Activated CD4-positive, alpha-beta T cell treated with anti-CD3 and anti-CD28 coated beads, Interleukin-10, Interleukin-2, amounts not matched to agents 100 ng/mL and 50 ng/mL, durations not matched to agents 16 hours and 8 hours (primary cell): Measurements from ENCODE around the gene AGBL4.
"Not testable (repeated sequence)": the region's sequence is repeated elsewhere in the genome, so short reads cannot be mapped to it uniquely, and the experiment has no call there.

Experiments
- DNase-seq: peaks from one replicate; pipeline ENCODE4 v3.0.0-alpha.2; 2020

AGBL4 gene

DNA sequence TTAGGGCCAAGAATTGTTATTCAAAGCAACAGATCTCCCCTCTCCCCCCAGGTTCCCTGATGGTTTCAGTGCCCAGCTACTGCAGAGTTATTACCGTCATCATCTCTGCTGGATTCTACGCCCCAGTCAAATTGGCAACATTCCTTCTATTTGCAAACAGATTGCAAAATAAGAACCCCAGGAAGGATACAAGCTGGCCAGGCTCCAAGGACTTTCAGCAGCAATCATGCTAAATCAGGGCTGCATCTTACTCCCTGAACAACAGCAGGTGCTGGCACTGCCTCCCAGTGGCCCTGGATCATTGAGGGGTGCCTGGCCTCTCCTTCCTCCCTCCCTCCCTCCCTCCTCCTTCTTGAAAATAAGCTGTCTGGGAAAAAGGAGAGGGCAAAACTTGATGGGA lies 725.5 kb downstream of the AGBL4 start:
- DNase-seq, result no peak

- DNase-seq, result no peak
Measured at GRCh38 chr1:49297783-49298182, 726.0 kb downstream of the AGBL4 start.

- DNase-seq, result no peak
Measured at GRCh38 chr1:49294539-49294938, 729.2 kb downstream of the AGBL4 start.

DNA sequence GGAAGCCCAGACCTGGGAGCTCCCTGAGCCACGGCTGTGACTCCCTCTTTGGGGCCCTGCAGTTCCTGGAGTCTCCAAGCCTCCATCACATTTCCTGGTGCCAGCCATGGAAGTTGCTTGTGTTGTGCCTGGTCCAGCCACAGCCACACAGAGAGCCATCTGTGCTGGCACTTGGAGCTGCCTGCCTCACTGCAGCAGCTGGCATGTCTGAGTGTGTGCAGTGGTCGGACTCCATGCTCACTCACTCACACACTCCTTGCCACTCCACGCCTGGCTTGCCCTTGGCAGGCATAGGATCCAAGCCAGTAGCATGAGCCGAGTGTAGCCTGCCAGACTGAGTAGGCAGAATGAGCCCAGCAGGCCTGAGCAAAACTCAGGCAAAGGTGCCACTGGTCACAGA lies 730.7 kb downstream of the AGBL4 start:
- DNase-seq, result no peak

DNA sequence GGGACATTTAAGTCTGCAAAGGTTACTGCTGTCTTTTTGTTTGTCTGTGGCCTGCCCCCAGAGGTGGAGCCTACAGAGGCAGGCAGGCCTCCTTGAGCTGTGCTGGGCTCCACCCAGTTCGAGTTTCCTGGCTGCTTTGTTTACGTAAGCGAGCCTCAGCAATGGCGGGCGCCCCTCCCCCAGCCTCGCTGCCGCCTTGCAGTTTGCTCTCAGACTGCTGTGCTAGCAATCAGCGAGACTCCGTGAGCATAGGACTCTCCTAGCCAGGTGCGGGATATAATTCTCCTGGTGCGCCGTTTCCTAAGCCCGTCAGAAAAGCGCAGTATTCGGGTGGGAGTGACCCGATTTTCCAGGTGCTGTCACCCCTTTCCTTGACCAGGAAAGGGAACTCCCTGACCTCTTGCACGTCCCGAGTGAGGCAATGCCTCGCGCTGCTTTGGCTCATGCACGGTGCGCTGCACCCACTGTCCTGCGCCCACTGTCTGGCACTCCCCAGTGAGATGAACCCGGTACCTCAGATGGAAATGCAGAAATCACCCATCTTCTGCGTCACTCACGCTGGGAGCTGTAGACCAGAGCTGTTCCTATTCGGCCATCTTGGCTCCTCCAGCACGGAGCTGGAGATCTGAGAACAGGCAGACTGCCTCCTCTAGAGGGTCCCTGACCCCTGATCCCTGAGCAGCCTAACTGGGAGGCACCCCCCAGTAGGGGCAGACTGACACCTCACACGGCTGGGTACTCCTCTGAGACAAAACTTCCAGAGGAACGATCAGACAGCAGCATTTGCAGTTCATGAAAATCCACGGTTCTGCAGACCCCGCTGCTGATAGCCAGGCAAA lies 766.3 kb downstream of the AGBL4 start:
- not testable (repeated sequence) for DNase-seq

- no peak for DNase-seq
Measured at GRCh38 chr1:49252917-49253316, 770.8 kb downstream of the AGBL4 start.

DNA sequence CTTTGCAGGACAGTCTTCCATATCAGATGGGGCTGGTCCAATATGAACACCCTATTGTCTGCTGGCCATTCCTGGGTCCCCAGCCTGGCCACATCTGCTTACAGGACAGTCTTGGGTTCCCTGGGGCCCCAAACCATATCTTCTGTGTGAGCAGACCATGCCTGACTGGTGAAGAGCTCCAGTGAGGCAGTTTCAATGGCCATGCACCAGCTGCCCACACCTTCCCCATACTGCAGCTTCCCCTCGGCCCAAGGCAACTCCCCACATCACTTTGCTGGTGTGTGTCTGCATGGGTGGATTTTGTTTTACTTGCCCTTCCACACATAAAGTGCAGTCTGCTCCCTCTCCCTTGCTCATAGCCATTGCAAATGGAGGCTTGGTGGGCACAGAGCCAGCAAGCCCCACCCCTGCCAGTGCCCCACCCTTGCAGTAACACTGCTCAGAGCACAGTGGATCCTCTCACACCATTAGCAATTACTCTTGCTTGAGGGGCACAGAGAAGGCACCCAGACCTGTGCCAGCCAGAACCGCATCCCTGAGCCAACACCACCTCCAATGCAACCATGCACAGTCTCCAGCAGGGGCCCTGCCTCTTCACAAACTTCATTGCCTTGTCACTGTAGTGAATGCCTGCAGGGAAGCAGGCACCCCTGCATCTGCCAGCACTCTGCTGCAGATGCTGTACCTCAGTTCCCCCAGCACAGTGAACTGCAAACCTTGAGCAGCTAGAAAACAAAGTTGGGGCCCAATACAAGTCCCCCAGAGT lies 772.6 kb downstream of the AGBL4 start:
- no peak for DNase-seq

GRCh38 chr1:49240709-49241221 lies 783.0 kb downstream of the AGBL4 start:
- DNase-seq, result no peak

DNA sequence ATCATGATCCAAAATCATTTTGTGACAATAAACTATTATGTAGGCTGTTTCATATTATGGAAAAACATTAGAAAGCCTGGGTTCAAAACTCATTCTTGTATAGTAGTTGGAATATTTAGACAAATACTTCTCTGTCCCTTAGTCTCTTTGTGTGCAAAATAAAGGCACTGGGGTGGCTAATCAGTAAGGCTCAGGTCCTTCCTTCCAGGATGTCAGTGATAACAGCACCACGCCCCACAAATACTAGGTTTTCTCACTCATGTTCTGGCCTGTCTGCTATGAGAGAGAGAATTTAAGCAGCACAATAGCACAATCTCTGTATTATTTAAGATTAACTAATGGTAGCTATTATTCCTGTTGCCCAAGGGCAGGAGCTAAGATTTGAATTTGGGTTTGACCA lies 788.8 kb downstream of the AGBL4 start:
- no peak for DNase-seq

DNA sequence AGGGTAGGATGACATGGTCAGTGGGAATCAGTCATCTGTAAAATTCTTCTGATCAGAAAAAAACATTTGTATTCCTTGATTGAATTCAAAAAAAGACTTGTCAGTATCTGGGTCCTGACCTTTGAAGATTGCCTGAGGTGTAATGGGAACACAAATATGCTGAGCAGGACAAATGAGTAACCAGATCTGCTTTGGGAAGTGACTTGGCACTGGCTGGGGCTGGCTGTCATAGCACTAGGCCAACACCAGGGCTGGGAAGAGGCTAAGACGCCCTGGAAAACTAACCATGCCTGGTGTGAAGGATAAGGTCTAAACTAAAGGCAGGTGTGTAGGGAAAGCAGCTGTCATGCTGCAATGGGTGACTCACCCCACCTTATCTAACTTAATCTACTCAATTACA lies 794.2 kb downstream of the AGBL4 start:
- DNase-seq, result no peak

DNA sequence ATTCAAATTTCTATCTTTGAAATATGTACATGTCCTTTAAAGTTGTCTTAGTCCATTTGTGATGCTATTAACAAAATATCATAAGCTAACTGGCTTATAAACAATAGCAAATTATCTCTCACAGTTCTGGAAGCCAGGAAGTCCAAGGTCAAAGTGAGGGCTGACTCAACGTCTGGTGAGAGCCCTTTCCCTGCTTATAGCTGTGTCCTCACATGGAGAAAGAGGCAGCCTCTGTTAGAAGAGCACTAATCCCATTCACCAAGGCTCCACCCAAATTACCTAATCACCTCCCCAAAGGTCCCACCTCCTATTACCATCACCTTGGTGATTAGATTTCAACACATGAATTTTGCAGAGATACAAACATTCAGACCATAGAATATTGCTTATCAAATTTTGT lies 797.0 kb downstream of the AGBL4 start:
- DNase-seq, result no peak

DNA sequence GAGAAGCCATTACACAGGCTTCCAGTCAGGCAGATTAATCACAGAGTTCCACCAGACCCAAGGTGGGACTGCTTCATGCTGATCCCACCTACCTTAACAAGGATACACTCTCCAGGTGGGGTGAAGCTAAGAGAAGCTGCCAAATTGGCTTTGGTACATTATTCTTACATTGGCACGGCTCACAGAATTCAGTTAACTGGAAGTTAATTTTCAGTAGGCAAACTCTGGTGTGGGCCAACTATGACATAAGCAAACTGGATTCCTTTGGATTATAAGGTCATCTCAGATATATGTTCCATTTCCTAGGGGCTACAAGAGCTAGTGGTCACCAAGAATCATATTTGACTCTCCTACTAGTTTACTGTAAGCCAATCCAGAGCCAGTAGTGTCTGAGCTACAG lies 798.3 kb downstream of the AGBL4 start:
- no peak for DNase-seq

- no peak for DNase-seq
Measured at GRCh38 chr1:49213301-49213700, 810.5 kb downstream of the AGBL4 start.

GRCh38 chr1:49208712-49209111 lies 815.0 kb downstream of the AGBL4 start:
- no peak for DNase-seq

GRCh38 chr1:49204720-49205119 lies 819.0 kb downstream of the AGBL4 start:
- DNase-seq, result no peak

- no peak for DNase-seq
Measured at GRCh38 chr1:49200738-49201137, 823.0 kb downstream of the AGBL4 start.

DNA sequence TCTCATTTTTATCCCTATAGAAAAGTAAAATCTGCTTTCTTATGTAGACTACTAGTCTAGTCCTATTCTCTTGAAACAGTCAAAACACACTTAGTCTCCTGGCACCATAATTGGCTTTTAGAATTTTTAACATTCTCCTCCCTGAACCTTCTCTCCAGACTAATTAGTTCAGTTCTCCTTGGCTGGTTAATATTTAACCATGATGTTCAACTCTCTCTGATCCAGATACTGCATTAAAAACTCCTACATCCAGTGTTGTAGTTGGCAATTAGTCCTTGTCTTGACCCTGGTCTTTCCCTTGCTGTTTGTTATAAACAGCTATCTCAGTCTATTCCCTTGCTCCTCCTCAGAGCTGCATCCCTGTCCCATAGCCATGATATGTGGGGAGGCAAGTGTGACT lies 824.2 kb downstream of the AGBL4 start:
- no peak for DNase-seq

- DNase-seq, result no peak
Measured at GRCh38 chr1:49197081-49197480, 826.7 kb downstream of the AGBL4 start.

DNA sequence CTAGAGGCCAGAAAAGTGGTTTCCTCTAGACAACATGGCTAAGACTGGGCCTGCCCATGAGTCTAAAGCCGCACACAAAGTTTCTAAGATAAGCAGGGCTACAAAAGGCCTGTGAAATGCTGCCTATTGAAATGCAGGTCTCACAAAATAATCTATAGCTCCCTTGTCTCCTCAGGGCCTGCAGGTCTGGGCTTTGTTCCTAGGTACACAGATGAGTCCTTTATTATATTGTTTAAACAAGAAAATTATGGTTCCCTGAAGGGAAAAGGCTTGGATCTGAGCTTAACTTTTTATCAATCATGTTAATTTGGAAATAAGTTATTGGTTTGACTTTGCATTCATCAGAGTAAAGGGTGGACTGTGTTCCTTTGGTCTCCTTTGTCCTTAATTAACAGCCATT lies 833.6 kb downstream of the AGBL4 start:
- no peak for DNase-seq

DNA sequence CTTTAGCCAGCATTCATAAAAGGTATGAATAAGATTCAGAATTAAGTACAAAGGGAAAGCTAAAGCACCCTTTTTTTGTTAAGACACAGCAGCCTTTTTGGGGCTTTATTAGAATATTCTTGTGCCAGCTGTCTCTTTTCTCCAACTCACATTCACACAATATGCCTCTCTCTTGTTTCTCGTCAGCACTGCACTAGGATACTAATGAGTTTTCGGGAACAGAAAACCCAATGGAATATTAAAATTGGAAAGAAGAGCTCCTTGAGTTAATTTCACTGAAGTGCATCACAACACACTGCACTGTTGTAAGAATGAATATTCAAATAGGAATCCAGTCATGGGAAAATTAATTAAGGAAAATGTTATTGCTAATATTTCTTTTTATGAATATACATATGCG lies 836.7 kb downstream of the AGBL4 start:
- DNase-seq, result no peak

DNA sequence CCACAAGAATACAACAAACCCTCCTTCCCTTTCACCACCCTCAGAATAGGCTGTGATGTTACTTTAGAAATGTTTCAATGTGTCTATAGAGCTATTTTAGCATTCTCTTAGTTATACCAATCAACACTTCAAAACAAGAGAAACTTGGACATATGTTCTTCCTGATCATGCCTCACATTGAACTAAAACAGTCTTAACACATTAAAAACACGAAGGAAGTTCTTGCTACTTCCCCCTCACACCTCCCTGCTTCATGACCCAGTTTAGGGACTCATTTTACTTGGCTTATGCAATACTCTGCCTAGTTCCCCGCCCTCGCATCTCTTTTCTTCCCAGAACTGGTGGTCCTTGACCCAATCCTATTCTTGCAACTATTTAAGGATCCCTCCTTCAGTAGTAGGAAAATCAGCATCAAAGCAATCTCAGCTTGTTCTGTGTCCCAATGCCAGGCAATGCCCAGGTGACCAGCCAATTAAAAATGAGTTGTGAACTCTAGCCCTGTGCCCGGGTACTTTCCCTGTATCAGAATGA lies 838.2 kb downstream of the AGBL4 start:
- DNase-seq, result no peak

DNA sequence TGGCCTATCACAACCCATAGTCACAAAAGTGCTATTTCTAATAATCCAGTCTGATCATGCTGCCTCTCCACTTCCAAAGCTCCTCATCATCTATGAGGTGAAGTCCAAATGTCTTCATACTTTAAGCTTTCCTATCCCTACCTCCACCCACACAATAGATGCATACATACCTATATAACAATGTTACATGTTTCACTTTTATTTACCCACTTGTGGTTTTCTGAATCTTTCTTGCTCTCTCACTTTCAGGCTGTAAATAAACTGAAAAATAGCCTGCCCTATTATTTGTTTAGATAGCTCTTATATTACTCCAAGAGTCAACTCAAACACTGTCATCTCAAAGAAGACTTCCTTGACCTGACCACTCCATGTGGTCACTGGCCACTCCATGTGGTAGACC lies 840.3 kb downstream of the AGBL4 start:
- DNase-seq, result no peak

DNA sequence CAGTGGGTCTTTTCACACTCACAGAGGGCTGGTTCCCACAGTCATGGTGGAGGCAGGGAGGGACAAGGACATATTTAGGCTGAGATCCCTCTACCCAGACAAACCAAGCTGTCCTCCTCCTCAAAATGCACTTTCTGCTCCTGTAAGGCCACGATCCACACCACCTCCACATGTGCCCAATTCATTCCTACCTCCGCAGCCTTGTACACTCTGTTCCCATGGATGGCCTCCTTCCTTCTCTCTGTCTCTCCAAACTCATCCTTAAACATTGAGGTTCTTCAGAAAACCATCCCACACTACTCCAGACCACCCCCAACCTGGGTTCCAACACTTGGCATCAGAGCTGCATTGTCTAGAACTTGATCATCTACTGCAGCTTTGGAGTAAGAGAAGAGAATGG lies 842.7 kb downstream of the AGBL4 start:
- DNase-seq, result no peak
